GM12801 (cell line): ENCODE measurements around the gene PPIL1.

Experiments
- TF ChIP-seq, protein P1 (sequence below): IDR thresholded peaks from one replicate; pipeline ENCODE4 v1.5.1; 2011; ENCODE audit warnings: control low read depth; ENCODE audit not compliant: insufficient read length; ENCODE audit errors: extremely low read depth

PPIL1 gene

DNA sequence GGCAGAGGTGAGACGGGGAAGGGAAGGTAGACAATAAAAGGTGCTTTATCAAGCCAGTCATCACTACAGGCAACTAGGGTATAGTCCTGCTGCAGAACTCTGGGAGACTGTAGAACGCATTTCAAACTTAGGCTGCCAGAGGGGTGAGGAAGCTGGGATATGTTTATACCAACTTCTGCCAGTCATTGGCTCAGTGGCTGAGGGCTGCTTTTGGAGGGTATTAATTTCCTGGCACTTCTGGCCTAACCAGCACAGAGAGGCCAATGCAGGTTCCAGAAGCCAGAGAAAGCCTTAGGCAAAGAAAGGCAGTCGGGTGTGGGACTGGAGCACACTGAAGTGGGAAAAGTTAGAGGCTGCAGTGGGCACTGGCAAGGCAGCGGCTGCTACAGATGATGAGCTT, 31.4 kb downstream of the PPIL1 start:
- TF ChIP-seq, protein P1, sequence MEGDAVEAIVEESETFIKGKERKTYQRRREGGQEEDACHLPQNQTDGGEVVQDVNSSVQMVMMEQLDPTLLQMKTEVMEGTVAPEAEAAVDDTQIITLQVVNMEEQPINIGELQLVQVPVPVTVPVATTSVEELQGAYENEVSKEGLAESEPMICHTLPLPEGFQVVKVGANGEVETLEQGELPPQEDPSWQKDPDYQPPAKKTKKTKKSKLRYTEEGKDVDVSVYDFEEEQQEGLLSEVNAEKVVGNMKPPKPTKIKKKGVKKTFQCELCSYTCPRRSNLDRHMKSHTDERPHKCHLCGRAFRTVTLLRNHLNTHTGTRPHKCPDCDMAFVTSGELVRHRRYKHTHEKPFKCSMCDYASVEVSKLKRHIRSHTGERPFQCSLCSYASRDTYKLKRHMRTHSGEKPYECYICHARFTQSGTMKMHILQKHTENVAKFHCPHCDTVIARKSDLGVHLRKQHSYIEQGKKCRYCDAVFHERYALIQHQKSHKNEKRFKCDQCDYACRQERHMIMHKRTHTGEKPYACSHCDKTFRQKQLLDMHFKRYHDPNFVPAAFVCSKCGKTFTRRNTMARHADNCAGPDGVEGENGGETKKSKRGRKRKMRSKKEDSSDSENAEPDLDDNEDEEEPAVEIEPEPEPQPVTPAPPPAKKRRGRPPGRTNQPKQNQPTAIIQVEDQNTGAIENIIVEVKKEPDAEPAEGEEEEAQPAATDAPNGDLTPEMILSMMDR = no peak

DNA sequence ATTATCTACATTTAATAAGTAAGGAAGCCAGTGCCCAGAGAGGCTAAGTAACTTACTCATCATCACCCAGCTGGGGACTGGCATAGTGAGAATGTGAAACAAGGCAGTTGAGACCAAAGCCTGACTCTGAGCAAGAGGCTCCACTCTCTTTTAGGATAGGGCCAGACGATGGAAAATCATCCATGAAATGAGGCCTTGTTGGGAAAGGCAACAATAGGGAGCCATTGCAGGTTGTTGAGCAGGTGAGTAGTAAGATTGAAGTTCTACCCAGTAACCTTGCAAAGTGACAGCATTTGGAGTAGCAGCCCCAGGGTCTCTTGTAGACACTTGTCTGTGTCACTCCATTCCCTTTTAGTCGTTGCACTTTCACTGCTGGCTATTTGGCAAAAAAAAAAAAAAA, 32.8 kb downstream of the PPIL1 start:
- TF ChIP-seq, protein P1 = no peak

DNA sequence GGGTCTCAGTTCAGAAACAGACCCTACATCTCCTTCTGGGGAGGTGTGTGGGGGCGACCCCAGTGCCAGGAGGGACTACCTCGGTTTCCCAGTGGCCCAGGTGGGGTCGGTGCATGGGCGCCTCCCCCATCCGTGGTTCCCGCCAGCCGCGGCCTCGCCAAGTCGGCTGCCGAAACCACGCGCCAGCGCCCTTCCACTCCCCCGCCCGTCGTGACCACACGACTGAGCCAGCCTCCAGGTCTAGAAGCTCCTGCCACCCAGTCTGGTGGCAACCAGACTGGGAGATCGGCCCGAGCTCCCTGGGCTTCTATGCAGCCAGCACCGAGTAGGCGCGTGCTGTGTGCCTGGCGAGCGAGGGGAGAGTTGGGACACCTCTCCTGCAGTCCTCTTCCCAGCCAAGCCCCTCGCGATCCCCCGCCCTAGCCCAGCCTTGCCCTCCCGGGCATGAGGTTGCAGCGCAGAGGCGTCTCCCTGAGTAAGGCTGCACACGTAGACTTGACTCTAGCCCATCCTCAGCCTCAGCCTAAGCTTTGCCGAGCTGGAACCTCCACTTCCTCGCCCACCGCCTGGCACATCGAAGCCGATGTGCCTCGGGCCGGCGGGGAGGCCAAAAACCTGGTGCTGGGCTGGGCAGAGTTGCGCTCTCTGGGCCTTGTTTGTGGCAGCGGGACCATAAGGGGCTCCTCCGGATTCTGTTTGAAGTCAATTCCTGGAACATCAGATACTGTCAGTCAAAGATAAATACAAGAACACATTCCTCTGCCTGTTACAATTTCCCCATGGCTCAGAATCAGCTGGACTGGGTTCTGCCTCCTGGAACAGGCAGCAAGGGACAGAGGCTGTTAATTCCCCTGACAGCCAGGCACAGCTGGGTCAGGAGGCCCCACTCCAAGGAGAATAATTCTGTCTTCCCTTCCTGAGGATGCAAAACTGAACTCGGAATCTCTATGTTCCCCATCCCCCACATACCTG, 33.9 kb downstream of the PPIL1 start:
- TF ChIP-seq, protein P1 = no peak

DNA sequence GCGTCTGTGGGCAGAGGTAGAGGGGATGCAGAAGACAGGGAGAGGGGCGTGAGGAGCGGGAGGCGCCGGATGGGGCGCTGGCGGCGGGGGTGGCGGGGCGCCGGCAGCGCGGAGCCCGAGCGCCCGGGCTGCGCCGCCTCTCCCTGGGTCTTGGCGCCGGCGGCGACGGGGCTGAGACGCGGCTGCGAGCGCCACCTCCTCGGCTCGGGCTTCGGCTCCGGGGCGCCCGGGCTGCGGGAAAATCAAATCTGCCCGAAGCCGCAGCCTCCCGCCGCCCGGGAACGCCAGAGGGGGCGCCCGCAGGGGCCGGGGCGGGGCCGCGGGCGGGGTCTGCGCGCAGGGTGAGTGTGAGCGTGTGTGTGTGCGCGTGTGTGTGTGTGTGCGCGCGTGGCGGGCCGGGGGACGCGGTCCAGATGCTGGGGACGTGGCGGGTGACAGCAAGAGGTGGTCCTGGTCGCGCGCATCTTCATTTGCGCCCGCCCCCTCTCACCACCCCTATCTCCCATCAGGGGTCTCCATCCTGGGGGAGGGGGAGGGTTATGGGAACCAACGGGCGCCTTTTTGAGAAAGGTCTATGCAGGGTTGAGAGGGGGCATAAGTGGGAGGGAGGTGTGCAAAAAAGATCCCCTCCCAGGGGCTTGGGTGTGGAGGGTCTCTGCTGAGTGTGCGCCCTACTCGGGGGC, 34.7 kb downstream of the PPIL1 start:
- TF ChIP-seq, protein P1 = no peak

DNA sequence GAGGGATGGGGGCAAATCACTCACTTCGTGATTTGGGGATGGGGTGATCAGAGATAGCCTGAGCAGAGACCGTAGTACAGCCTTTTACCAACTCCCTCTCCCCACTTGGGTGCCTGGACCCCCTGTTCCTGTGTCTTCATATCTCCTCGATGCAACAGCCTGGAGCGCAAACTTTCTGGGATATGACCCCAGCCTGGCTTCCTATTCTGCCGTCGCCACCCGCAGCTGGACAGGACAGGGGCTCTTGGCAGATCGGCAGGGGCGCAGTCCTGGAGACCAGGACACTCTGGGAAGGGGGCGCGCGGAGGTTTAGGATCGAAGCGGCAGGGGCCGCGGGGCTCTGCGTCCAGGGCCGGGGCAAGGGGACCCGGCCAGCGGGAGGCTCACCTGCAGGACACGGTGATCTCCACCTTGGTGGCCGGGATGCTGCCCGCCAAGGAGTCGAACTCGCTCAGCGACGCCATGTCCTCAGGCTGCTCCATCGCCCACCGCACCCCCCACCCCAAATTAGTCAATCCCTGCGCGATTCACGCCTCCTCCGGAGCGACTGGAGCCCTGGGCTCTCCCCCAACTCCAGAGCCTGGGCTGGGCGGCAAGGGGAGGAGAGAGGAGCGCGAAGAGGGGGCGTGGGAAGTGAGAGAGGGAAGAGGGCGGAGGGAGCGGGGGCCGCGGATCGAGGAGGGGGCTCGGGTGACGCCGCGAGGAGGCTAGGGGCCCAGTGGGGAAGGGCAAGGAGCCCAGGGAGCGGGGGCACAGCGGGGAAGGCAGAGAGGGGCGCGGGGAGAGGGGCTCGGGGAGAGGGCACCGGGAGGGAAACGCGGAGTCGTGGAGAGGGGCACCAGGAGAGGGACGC, 35.5 kb downstream of the PPIL1 start, which contains the start of gene CPNE5:
CPNE5 (minus strand) TSS at position 549 of the 853 bp plus-strand sequence; CDS start at position 482, 67 bp downstream.
- TF ChIP-seq, protein P1 = no peak

DNA sequence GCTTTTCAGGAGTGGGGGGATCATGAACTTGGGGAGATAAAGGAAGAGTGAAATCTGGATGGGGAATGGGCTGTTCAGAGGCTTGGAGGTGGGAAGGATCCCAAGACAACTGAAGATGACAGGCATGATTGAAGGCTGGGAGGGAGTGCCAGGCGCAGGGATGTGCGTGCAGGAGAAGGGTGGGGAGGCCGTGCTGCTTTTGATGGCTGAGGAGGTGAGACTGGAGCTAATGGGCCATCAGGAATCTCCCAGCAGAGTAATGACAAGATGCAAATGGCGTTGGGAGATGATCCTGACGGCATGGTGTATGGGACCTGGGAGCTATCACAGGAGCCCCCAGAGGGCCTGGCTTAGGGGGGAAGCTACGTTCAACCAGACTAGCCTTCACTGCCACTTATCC, 36.9 kb downstream of the PPIL1 start:
- TF ChIP-seq, protein P1 = no peak

DNA sequence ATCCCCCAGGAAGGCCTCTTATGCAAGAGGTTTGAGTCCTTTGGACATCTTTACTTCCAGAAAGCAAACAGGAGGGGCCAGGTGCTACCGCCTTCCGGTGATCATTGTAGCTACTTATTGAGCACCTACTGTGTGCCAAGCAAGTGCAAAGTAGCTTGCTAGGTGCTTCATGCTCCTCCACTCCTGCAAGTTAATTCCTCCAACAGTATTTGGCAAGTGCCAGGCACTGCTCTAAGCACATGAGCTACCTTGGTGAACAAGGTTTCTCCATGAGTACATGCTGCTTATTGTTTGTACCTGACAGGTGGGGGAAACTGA, 37.6 kb downstream of the PPIL1 start:
- TF ChIP-seq, protein P1 = no peak
